PC-3 (cell line): Measurements from ENCODE around the gene NKIRAS1. TPM values are rescaled to one million over a fixed set of nuclear protein-coding genes. Genes with fewer than 3 reads are reported as not detected.

Experiments used
- ATAC-seq: fragments of 200-7000 bp; cut with Tn5 transposase; 2 replicates; pipeline ENCODE4 v1.9.1; 2020; ENCODE audit warnings: mild to moderate bottlenecking, moderate library complexity
- BruUV-seq: library from RNA; stranded (reverse); fragments of 400-500 nt; replicated peaks from 2 replicates; lab custom pipeline; 2021; lab: Mats Ljungman, UMichigan
- CTCF ChIA-PET: fragments of 300-600 bp; sonication (Branson Sonifier 250); formaldehyde crosslinking; loops from one replicate; lab custom pipeline; 2022; ENCODE audit warnings: antibody characterized with exemption; lab: Charles Lee
- POLR2A ChIA-PET: fragments of 300-600 bp; sonication (Branson Sonifier 250); formaldehyde crosslinking; loops from one replicate; lab custom pipeline; 2022; ENCODE audit warnings: antibody characterized with exemption; ENCODE audit not compliant: unreplicated experiment; lab: Charles Lee
- DNase-seq: peaks from one replicate; pipeline ENCODE4 v3.0.0-alpha.2; 2015
- H2AFZ ChIP-seq: fragments of 300-600 bp; sonication (generic); 2 replicates; pipeline ENCODE4 v1.6.0; 2016; ENCODE audit warnings: antibody characterized with exemption, low read length
- H3F3A ChIP-seq: fragments of 300-600 bp; sonication (generic); one replicate; pipeline ENCODE4 v1.6.0; 2017; ENCODE audit warnings: antibody characterized with exemption, low read length, control low read depth, mild to moderate bottlenecking; ENCODE audit not compliant: unreplicated experiment
- H3K27ac ChIP-seq: fragments of 300-600 bp; sonication (generic); 2 replicates; pipeline ENCODE4 v1.5.1; 2016; ENCODE audit warnings: mild to moderate bottlenecking, low read length
- H3K27me3 ChIP-seq: fragments of 300-600 bp; sonication (generic); 2 replicates; pipeline ENCODE4 v1.6.1; 2016; ENCODE audit warnings: low read length, mixed read lengths
- H3K36me3 ChIP-seq: fragments of 300-600 bp; sonication (generic); 2 replicates; pipeline ENCODE4 v1.6.1; 2016; ENCODE audit warnings: low read depth, mixed run types, low read length, mixed read lengths
- H3K4me1 ChIP-seq: fragments of 300-600 bp; sonication (generic); 2 replicates; pipeline ENCODE4 v1.5.1; 2016; ENCODE audit warnings: low read length; ENCODE audit not compliant: insufficient read depth
- H3K4me2 ChIP-seq: fragments of 300-600 bp; sonication (generic); 2 replicates; pipeline ENCODE4 v1.6.0; 2016; ENCODE audit warnings: low read length
- H3K4me3 ChIP-seq: fragments of 300-600 bp; sonication (generic); 2 replicates; pipeline ENCODE4 v1.5.1; 2016; ENCODE audit warnings: mild to moderate bottlenecking, low read length, mixed read lengths
- H3K79me2 ChIP-seq: fragments of 300-600 bp; sonication (generic); 2 replicates; pipeline ENCODE4 v1.6.1; 2017; ENCODE audit warnings: low read length, mixed read lengths
- H3K9ac ChIP-seq: fragments of 300-600 bp; sonication (generic); 2 replicates; pipeline ENCODE4 v1.6.0; 2016; ENCODE audit warnings: mild to moderate bottlenecking, low read length
- H3K9me2 ChIP-seq: fragments of 300-600 bp; sonication (generic); replicated peaks from 2 replicates; pipeline ENCODE4 v1.6.1; 2016; ENCODE audit warnings: mixed run types, low read length, mixed read lengths
- H3K9me3 ChIP-seq: fragments of 300-600 bp; sonication (generic); 2 replicates; pipeline ENCODE4 v1.6.1; 2016; ENCODE audit warnings: low read length, mixed read lengths
- H4K20me1 ChIP-seq: fragments of 300-600 bp; sonication (generic); 2 replicates; pipeline ENCODE4 v1.6.1; 2016; ENCODE audit warnings: low read length, mixed read lengths
- EZH2 ChIP-seq: fragments of 300-600 bp; sonication (generic); IDR thresholded peaks from one replicate; pipeline ENCODE4 v1.6.1; 2017; ENCODE audit warnings: antibody characterized with exemption, mild to moderate bottlenecking, low read length; ENCODE audit not compliant: unreplicated experiment
- EZH2phosphoT487 ChIP-seq: fragments of 300-600 bp; sonication (generic); IDR thresholded peaks from 2 replicates; pipeline ENCODE4 v1.6.1; 2018; ENCODE audit warnings: mild to moderate bottlenecking, antibody characterized with exemption, low read length, borderline replicate concordance
- intact Hi-C: fragments of 100-400 bp; cut with micrococcal nuclease; formaldehyde crosslinking; loops from 2 replicates; pipeline ENCODE4 v1.9.0; 2023
- total RNA-seq: library from RNA; depleted of rRNA; stranded (reverse); fragments of >200 nt; gene quantifications from 2 replicates; pipeline ENCODE4 v1.2.3, GENCODE V29; 2014
- TF ChIP-seq, protein P1 (sequence below): fragments of 300-600 bp; sonication (generic); conservative IDR thresholded peaks from 2 replicates; pipeline ENCODE4 v1.5.1; 2017; ENCODE audit warnings: antibody characterized with exemption, low read depth, mild to moderate bottlenecking, low read length

NKIRAS1 gene
- total RNA-seq, 1 experiment from 2014 or later: 14.9 TPM

DNA sequence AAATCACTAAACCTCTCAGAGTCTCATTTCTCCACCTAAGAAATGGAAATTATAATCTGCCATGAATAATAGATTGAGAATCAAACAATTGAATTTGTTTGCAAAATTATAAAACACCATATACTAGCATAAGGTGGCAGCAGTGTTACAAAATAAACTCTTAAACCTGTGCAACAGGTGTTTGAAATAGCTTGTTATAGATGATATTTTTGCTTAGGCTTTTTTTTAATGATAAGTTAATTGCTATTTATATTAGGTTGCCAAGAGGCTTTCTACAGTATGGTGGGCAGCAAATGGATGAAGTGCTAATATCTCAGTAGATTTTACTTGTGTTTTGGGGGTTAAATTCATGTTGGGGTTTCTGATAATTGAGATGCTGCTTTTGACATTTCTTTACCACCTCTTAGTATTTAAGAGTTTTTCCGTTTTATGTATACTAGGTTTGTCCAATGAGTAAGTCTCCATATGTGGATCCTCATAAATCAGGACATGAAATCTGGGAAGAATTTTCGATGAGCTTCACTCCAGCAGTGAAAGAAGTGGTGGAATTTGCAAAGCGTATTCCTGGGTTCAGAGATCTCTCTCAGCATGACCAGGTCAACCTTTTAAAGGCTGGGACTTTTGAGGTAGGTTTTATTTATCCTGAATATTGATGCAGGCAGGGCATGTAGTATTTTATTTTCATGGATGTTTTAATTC, 47.9 kb upstream of the NKIRAS1 start:
- no peaks in the 10 kb centered on the region for H3K27me3 ChIP-seq
- POLR2A ChIA-PET: interaction anchor here (0.6 kb wide), 1 partner anchor 15 kb away, joined by 9 read pairs; no protein-coding TSS in a partner anchor
- peaks cover 34% of the 10 kb centered on the region for H3K79me2 ChIP-seq
- DNase-seq (no peak), ATAC-seq (no peak)
- no peaks in the 10 kb centered on the region for H3F3A ChIP-seq
- no peak overlapping the region for H3K27ac ChIP-seq
- peaks cover 14% of the 10 kb centered on the region for H4K20me1 ChIP-seq
- no peak for TF ChIP-seq EZH2phosphoT487
- TF ChIP-seq, protein P1, sequence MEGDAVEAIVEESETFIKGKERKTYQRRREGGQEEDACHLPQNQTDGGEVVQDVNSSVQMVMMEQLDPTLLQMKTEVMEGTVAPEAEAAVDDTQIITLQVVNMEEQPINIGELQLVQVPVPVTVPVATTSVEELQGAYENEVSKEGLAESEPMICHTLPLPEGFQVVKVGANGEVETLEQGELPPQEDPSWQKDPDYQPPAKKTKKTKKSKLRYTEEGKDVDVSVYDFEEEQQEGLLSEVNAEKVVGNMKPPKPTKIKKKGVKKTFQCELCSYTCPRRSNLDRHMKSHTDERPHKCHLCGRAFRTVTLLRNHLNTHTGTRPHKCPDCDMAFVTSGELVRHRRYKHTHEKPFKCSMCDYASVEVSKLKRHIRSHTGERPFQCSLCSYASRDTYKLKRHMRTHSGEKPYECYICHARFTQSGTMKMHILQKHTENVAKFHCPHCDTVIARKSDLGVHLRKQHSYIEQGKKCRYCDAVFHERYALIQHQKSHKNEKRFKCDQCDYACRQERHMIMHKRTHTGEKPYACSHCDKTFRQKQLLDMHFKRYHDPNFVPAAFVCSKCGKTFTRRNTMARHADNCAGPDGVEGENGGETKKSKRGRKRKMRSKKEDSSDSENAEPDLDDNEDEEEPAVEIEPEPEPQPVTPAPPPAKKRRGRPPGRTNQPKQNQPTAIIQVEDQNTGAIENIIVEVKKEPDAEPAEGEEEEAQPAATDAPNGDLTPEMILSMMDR: no peak
- no peak for TF ChIP-seq EZH2
- intact Hi-C loops: no loop called here
- no peak overlapping the region for H3K9ac ChIP-seq
- no TSS peak for BruUV-seq
- H3K4me1 ChIP-seq: peaks cover 45% of the 10 kb centered on the region
- H3K9me2 ChIP-seq: no peaks in the 10 kb centered on the region
- CTCF ChIA-PET: interaction anchor here (0.7 kb wide), 1 partner anchor 35 kb away, joined by 16 read pairs; no protein-coding TSS in a partner anchor
- H3K4me3 ChIP-seq: no peak overlapping the region
- peaks cover 38% of the 10 kb centered on the region for H3K36me3 ChIP-seq
- no peaks in the 10 kb centered on the region for H3K9me3 ChIP-seq
- no peak overlapping the region for H3K4me2 ChIP-seq
- H2AFZ ChIP-seq: no peak overlapping the region

DNA sequence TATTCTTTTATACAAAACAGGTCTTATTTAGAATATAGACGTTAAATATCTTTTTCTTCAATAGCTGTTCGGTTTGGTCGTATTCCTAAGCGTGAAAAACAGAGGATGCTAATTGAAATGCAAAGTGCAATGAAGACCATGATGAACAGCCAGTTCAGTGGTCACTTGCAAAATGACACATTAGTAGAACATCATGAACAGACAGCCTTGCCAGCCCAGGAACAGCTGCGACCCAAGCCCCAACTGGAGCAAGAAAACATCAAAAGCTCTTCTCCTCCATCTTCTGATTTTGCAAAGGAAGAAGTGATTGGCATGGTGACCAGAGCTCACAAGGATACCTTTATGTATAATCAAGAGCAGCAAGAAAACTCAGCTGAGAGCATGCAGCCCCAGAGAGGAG, 45.1 kb upstream of the NKIRAS1 start:
- H2AFZ ChIP-seq: no peak overlapping the region
- intact Hi-C loops: no loop called here
- H3K4me3 ChIP-seq: no peak overlapping the region
- TSS peak; percentile 8 for BruUV-seq
- H3K4me1 ChIP-seq: peaks cover 48% of the 10 kb centered on the region
- H3K36me3 ChIP-seq: peaks cover 32% of the 10 kb centered on the region
- no peak overlapping the region for H3K4me2 ChIP-seq
- peaks cover 4% of the 10 kb centered on the region for H3F3A ChIP-seq
- H3K9me3 ChIP-seq: no peaks in the 10 kb centered on the region
- peaks cover 42% of the 10 kb centered on the region for H3K79me2 ChIP-seq
- no peaks in the 10 kb centered on the region for H3K9me2 ChIP-seq
- ChIA-PET POLR2A (no interaction called here), CTCF (no interaction called here)
- no peak overlapping the region for H3K9ac ChIP-seq
- TF ChIP-seq EZH2 (no peak), EZH2phosphoT487 (no peak)
- TF ChIP-seq, protein P1: no peak
- H3K27ac ChIP-seq: no peak overlapping the region
- ATAC-seq (no peak), DNase-seq (no peak)
- peaks cover 11% of the 10 kb centered on the region for H4K20me1 ChIP-seq
- no peaks in the 10 kb centered on the region for H3K27me3 ChIP-seq

DNA sequence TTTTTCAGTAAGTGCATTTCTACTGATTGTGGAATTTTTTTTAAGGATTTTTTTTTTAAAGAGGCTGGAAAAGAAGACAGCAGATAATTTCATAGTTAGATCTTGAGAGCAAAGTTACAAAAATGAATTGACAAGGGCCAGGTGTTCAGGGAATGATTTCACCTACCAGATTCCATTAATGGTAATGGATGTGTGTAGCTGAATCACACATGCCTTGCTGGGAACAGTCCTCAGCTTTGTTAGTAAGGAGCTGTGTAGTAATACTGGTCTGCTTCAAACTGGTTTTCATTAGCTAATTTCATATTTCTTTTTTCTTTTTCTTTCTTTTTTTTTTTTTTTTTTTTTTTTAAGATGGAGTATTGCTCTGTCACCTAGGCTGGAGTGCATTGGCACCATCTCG, 44.3 kb upstream of the NKIRAS1 start:
- Histone ChIP-seq H2AFZ (no peak overlapping the region), H3K4me1 (peaks cover 48% of the 10 kb centered on the region), H3K27me3 (no peaks in the 10 kb centered on the region), H3K4me3 (no peak overlapping the region), H3K9ac (no peak overlapping the region), H3K9me2 (no peaks in the 10 kb centered on the region), H3K4me2 (no peak overlapping the region), H3K9me3 (no peaks in the 10 kb centered on the region), H4K20me1 (peaks cover 11% of the 10 kb centered on the region), H3K36me3 (peaks cover 35% of the 10 kb centered on the region), H3K79me2 (peaks cover 42% of the 10 kb centered on the region), H3F3A (peaks cover 4% of the 10 kb centered on the region), H3K27ac (no peak overlapping the region)
- BruUV-seq: no TSS peak
- CTCF ChIA-PET: no interaction called here
- intact Hi-C loops: no loop called here
- DNase-seq (no peak), ATAC-seq (no peak)
- TF ChIP-seq EZH2phosphoT487 (no peak), EZH2 (no peak)
- TF ChIP-seq, protein P1: no peak
- POLR2A ChIA-PET: interaction anchor here (0.6 to 1.0 kb wide), 4 partner anchors 13 to 267 kb away, joined by 3 to 8 read pairs (median 4); no protein-coding TSS in a partner anchor
